ENCODE measurements around the gene BCS1L. TPM values are rescaled to one million over a fixed set of nuclear protein-coding genes. Genes with fewer than 3 reads are reported as not detected.

The BCS1L gene
- total and polyA plus RNA-seq, 2 of the 13 experiments (the other 11 are each of a cell fraction or from before 2014, with no cell fraction given): 48.9 to 76.0 TPM

GRCh38 chr2:218659258-218659987 lies at the start of gene BCS1L, which contains the start of gene ZNF142 (continued):
- TF ChIP-seq, protein P1, sequence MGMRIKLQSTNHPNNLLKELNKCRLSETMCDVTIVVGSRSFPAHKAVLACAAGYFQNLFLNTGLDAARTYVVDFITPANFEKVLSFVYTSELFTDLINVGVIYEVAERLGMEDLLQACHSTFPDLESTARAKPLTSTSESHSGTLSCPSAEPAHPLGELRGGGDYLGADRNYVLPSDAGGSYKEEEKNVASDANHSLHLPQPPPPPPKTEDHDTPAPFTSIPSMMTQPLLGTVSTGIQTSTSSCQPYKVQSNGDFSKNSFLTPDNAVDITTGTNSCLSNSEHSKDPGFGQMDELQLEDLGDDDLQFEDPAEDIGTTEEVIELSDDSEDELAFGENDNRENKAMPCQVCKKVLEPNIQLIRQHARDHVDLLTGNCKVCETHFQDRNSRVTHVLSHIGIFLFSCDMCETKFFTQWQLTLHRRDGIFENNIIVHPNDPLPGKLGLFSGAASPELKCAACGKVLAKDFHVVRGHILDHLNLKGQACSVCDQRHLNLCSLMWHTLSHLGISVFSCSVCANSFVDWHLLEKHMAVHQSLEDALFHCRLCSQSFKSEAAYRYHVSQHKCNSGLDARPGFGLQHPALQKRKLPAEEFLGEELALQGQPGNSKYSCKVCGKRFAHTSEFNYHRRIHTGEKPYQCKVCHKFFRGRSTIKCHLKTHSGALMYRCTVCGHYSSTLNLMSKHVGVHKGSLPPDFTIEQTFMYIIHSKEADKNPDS (CRISPR knock-in tag; IDR thresholded peaks at IDR 0.05): 0 out of 2 replicates have a peak, but pooled peaks have one; percentile 57
- no peak for TF ChIP-seq ZNF713 (CRISPR knock-in tag; IDR thresholded peaks at IDR 0.05)
- no peak for TF ChIP-seq ZNF17 (CRISPR knock-in tag; IDR thresholded peaks at IDR 0.05)
- TF ChIP-seq ISL2 (CRISPR knock-in tag; IDR thresholded peaks at IDR 0.05): peak; percentile 61; the same call in 1 of the 2 replicates
- TF ChIP-seq, protein P2, sequence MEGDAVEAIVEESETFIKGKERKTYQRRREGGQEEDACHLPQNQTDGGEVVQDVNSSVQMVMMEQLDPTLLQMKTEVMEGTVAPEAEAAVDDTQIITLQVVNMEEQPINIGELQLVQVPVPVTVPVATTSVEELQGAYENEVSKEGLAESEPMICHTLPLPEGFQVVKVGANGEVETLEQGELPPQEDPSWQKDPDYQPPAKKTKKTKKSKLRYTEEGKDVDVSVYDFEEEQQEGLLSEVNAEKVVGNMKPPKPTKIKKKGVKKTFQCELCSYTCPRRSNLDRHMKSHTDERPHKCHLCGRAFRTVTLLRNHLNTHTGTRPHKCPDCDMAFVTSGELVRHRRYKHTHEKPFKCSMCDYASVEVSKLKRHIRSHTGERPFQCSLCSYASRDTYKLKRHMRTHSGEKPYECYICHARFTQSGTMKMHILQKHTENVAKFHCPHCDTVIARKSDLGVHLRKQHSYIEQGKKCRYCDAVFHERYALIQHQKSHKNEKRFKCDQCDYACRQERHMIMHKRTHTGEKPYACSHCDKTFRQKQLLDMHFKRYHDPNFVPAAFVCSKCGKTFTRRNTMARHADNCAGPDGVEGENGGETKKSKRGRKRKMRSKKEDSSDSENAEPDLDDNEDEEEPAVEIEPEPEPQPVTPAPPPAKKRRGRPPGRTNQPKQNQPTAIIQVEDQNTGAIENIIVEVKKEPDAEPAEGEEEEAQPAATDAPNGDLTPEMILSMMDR (CRISPR knock-in tag; IDR thresholded peaks at IDR 0.05): peak; percentile 32
- peak; percentile 89 for TF ChIP-seq KMT2B (CRISPR knock-in tag; IDR thresholded peaks at IDR 0.05)
- no peak for TF ChIP-seq ZNF768 (CRISPR knock-in tag; IDR thresholded peaks at IDR 0.05)
- peak; percentile 96 for TF ChIP-seq MXD4 (CRISPR knock-in tag; IDR thresholded peaks at IDR 0.05)
- TF ChIP-seq HMGXB4 (CRISPR knock-in tag; IDR thresholded peaks at IDR 0.05; ENCODE audit: borderline replicate concordance in 1 of 2, low read depth in 1 of 2): peak; percentile 78 to 90; a peak in 3 of 4 replicates
- peak; percentile 43 for TF ChIP-seq HNRNPK (IDR thresholded peaks at IDR 0.05; ENCODE audit: low read depth, low read length, poor library complexity, severe bottlenecking)
- TF ChIP-seq ZNF331 (CRISPR knock-in tag; IDR thresholded peaks at IDR 0.05): 0 out of 2 replicates have a peak, but pooled peaks have one; percentile 32
- peak; percentile 6; the same call in 1 of the 2 replicates for TF ChIP-seq MTERF4 (CRISPR knock-in tag; IDR thresholded peaks at IDR 0.05)
- peak; percentile 76; the same call in 1 of the 2 replicates for TF ChIP-seq SRY (CRISPR knock-in tag; IDR thresholded peaks at IDR 0.05)
- TF ChIP-seq STAT6 (CRISPR knock-in tag; IDR thresholded peaks at IDR 0.05; ENCODE audit: borderline replicate concordance): peak; percentile 22; the same call in 1 of the 2 replicates
- TF ChIP-seq ZNF776 (CRISPR knock-in tag; IDR thresholded peaks at IDR 0.05): peak; percentile 81; the same call in 1 of the 2 replicates
- TF ChIP-seq JARID2 (CRISPR knock-in tag; IDR thresholded peaks at IDR 0.05; ENCODE audit: insufficient replicate concordance): no peak

All from HepG2 (cell line).